ENCODE results near the gene ZNF41.

GRCh38 chrX:47503151-47503550 is 20.1 kb upstream of the ZNF41 start:
- TF ChIP-seq EP300 (IDR thresholded peaks at IDR 0.05; ENCODE audit: low read depth) (no peak), POLR2AphosphoS5 (IDR thresholded peaks at IDR 0.05) (no peak)
